Fibroblast of skin of abdomen (primary cell): ENCODE results near the gene ACAT2.
"Not testable (repeated sequence)": the region's sequence is repeated elsewhere in the genome, so short reads cannot be mapped to it uniquely, and the experiment has no call there.

Experiments used
- DNase-seq: peaks from one replicate; pipeline ENCODE4 v3.0.0-alpha.2; 2013

Gene ACAT2

DNA sequence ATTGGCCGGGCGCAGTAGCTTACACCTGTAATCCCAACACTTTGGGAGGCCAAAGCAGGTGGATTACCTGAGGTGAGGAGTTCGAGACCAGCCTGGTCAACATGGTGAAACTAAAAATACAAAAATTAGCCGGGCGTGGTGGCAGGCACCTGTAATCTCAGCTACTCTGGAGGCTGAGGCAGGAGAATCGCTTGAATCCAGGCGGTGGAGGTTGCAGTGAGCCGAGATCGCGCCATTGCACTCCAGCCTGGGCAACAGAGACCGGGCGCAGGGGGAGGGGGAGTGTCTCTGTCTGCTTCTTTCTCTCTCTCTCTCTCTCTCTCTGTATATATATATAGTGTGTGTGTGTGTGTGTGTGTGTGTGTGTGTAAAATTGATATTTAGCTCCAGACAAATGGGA, 29.3 kb upstream of the ACAT2 start:
- not testable (repeated sequence) for DNase-seq

- not testable (repeated sequence) for DNase-seq
Observed at GRCh38 chr6:159733395-159733794, 28.4 kb upstream of the ACAT2 start.

DNA sequence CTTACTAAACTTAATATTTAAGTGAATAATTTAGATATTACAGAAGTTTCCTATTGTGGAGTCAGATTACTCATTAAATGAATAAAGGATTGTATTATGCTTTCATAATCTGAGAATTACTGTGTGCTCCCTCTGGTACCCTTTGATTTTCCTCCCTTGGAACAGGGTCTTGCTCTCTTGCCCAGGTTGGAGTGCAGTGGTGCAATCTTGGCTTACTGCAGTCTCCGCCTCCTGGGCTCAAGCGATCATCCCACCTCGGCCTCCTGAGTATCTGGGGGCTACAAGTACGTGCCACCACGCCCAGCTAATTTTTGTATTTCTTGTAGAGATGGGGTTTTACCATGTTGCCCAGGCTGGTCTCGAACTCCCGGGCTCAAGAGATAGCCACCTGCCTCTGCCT, 24.9 kb upstream of the ACAT2 start:
- DNase-seq, result no peak

DNA sequence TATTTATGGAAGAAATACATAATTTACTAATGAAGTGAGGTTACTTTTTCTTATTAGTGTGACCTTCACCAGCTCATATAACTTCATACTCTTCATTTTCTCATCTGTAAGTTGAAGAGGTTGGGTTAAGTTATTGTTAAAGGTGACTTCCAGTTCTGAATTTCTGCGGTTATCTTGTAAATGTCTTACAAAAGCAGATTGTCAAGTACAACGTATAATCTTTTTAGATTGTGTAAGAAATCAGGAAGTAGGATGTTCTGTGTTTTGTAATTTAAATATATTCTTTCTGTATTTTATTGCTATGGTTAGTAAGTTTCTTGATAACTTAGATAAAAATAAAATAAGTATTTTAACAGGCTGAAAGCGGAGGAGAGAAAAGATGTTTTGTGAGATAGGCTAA, 22.5 kb upstream of the ACAT2 start:
- no peak for DNase-seq

GRCh38 chr6:159742165-159742564, 19.7 kb upstream of the ACAT2 start:
- no peak for DNase-seq

- DNase-seq, result no peak
Observed at GRCh38 chr6:159745081-159745480, 16.8 kb upstream of the ACAT2 start.

DNA sequence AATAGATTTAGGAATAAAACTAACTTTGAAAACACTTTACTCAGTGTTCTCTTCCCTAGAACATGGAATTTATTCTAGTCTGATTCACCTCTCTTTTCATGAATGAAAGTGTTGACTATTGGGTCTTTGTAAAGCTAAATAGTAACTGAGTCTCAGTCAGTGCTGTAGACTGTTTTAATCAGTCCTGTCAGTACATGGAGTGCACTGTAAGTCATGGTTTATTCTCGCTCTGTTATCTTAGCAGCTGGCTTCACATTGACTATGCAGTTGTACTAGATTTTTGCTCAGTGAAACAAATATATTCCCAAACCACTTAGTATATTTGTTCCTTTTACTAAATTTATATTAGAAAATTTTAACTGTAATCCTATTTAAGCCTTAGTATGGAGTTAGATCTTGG, 15.1 kb upstream of the ACAT2 start:
- DNase-seq, result no peak

GRCh38 chr6:159748127-159748526, 13.7 kb upstream of the ACAT2 start:
- DNase-seq, result not testable (repeated sequence)

DNA sequence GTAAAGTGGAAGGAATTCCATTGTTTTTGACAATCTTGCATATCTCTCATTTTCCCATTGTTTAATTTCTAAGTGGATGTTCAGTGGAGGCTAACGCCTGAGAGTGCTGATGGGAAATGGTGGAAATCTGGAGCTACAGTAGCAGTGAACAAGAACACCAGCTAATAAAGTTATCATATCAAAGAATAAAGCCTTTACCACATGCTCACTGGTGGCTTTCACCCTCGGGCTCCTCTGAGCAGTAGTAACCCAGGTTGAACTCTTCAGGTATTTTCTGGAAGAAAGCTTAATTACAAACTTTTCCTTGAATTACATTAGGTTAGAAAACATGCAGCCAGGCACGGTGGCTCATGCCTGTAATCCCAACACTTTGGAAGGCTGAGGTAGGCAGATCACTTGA, 10.4 kb upstream of the ACAT2 start:
- DNase-seq, result no peak

DNA sequence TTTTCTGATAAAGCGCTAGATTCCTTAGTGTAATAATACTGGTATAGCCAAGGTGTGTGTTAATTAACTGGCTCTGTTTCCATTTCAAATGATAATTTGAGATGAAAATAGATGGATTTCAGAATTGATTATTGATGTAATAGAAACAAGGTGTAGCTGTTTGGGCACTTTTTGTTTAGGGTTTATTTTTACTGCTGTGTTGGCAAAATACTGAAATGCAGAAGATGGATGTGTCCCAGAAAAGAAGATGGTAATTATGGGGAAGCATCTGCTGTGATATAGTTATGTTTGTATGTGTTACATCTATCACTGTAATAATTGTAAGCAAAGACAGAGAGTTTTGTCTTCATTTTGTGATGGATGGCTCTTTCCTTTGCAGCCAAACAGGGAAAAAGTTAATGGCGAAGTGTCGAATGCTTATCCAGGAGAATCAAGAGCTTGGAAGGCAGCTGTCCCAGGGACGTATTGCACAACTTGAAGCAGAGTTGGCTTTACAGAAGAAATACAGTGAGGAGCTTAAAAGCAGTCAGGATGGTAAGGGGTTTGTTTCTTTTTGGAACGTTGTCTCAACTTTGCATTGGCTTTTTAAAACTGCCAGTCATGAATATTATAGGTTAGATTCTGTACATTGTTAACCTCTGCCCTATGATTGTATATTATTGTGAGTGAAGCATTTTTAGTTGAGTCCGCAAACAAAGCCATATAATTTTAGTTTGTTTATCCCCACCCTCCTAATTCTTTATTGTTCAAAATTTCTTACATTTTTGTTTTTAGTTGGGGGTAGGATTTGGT, 8.6 kb upstream of the ACAT2 start:
- DNase-seq, result no peak

- no peak for DNase-seq
Observed at GRCh38 chr6:159754401-159754800, 7.4 kb upstream of the ACAT2 start.

DNA sequence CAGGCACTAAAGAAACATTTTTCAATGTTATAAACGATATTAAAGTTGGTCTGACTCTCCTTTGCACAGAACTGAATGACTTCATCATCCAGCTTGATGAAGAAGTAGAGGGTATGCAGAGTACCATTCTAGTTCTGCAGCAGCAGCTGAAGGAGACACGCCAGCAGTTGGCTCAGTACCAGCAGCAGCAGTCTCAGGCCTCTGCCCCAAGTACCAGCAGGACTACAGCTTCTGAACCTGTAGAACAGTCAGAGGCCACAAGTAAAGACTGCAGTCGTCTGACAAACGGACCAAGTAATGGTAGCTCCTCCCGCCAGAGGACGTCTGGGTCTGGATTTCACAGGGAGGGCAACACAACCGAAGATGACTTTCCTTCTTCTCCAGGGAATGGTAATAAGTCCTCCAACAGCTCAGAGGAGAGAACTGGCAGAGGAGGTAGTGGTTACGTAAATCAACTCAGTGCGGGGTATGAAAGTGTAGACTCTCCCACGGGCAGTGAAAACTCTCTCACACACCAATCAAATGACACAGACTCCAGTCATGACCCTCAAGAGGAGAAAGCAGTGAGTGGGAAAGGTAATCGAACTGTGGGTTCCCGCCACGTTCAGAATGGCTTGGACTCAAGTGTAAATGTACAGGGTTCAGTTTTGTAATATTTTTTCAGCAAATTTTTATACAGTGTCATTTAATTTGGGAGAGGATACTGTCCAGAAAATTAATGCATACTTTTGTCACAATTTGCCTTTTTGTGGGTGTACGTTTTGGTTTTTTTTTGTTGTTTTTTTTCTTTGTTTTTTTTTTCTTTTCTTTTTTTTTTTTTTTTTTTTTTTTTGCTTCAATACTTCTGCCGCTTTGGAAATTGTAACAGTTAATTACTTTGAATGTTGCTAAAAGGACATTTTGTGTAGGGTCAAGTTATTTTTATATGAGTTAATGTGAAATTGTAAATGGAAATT, 6.6 kb upstream of the ACAT2 start:
- no peak for DNase-seq

GRCh38 chr6:159756508-159756907, 5.3 kb upstream of the ACAT2 start:
- DNase-seq, result no peak

- DNase-seq, result peak; percentile 90
Observed at GRCh38 chr6:159758031-159759001, 3.5 kb upstream of the ACAT2 start.

- DNase-seq, result no peak
Observed at GRCh38 chr6:159759645-159760044, 2.2 kb upstream of the ACAT2 start.

- peak; percentile 94 for DNase-seq
Observed at GRCh38 chr6:159760602-159761057, 1.2 kb upstream of the ACAT2 start.

GRCh38 chr6:159761129-159761872, 544 bp upstream of the ACAT2 start:
- peak; percentile 13 for DNase-seq

GRCh38 chr6:159762681-159763293, 942 bp downstream of the ACAT2 start:
- no peak for DNase-seq

GRCh38 chr6:159766906-159767305, 5.1 kb downstream of the ACAT2 start:
- no peak for DNase-seq

- no peak for DNase-seq
Observed at GRCh38 chr6:159769470-159769869, 7.6 kb downstream of the ACAT2 start.

DNA sequence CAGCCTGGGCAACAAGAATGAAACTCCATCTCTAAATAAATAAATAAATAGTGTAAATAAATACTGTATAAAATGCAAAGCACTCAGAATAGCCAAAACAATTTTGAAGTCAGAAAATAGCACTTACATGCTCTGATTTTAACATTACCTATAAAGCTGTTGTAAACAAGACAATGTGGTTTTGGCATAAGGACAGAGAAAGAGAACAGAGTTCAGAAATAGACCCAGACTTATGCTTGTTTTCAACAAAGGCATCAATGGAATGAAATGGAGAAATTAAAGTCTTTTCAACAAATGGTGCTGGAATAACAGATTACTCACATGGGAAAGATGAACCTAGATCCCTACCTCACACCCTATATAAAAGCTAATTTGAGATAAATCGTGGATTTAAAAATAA, 10.4 kb downstream of the ACAT2 start:
- DNase-seq, result no peak
